ENCODE data around the gene VRK1. TPM values are rescaled to one million over a fixed set of nuclear protein-coding genes. Genes with fewer than 3 reads are reported as not detected.

The VRK1 gene
- total RNA-seq, 1 experiment from 2014 or later, result 67.3 TPM

- POLR2A ChIA-PET, result no interaction called here
- CTCF ChIA-PET, result no interaction called here
- no peak for ATAC-seq
- Mint-ChIP-seq H3K27me3 (ENCODE audit: low read depth) (no peaks in the 10 kb centered on the region), H3K27ac (no peak overlapping the region), H3K4me3 (no peak overlapping the region), H3K9me3 (peaks cover 24% of the 10 kb centered on the region), H3K36me3 (peaks cover 21% of the 10 kb centered on the region), H3K4me1 (peaks cover 8% of the 10 kb centered on the region)
- DNase-seq (ENCODE audit: low spot score), result no peak
- TF ChIP-seq SMAD3 (CRISPR knock-in tag; IDR thresholded peaks at IDR 0.05; ENCODE audit: borderline replicate concordance) (no peak), ZNF671 (CRISPR knock-in tag; IDR thresholded peaks at IDR 0.05) (no peak), NR1H2 (CRISPR knock-in tag; IDR thresholded peaks at IDR 0.05) (no peak), MXD4 (CRISPR knock-in tag; IDR thresholded peaks at IDR 0.05; ENCODE audit: borderline replicate concordance) (no peak), ZNF396 (CRISPR knock-in tag; IDR thresholded peaks at IDR 0.05; ENCODE audit: borderline replicate concordance) (no peak), FOXJ3 (CRISPR knock-in tag; IDR thresholded peaks at IDR 0.05; ENCODE audit: borderline replicate concordance) (no peak), SMAD4 (CRISPR knock-in tag; IDR thresholded peaks at IDR 0.05) (no peak)
Observed at GRCh38 chr14:96926001-96926400, 128.8 kb downstream of the VRK1 start.

GRCh38 chr14:96928779-96929380, 131.7 kb downstream of the VRK1 start:
- POLR2A ChIA-PET, result no interaction called here
- Mint-ChIP-seq H3K4me1 (peaks cover 8% of the 10 kb centered on the region), H3K27me3 (ENCODE audit: low read depth) (no peaks in the 10 kb centered on the region), H3K4me3 (no peak overlapping the region), H3K36me3 (no peaks in the 10 kb centered on the region), H3K9me3 (no peaks in the 10 kb centered on the region), H3K27ac (no peak overlapping the region)
- ATAC-seq (no peak), DNase-seq (ENCODE audit: low spot score) (no peak)
- CTCF ChIA-PET, result no interaction called here
- no peak for TF ChIP-seq CREM (CRISPR knock-in tag; IDR thresholded peaks at IDR 0.05)
- no peak for TF ChIP-seq PRRX2 (CRISPR knock-in tag; IDR thresholded peaks at IDR 0.05)
- no peak for TF ChIP-seq FOXP4 (CRISPR knock-in tag; IDR thresholded peaks at IDR 0.05)
- TF ChIP-seq GABPB1 (CRISPR knock-in tag; IDR thresholded peaks at IDR 0.05), result no peak
- no peak for TF ChIP-seq NR1H2 (CRISPR knock-in tag; IDR thresholded peaks at IDR 0.05)
- no peak for TF ChIP-seq SMAD4 (CRISPR knock-in tag; IDR thresholded peaks at IDR 0.05)
- TF ChIP-seq ETV6 (CRISPR knock-in tag; IDR thresholded peaks at IDR 0.05), result no peak
- no peak for TF ChIP-seq ZMAT4 (CRISPR knock-in tag; IDR thresholded peaks at IDR 0.05)
- TF ChIP-seq MAX (CRISPR knock-in tag; IDR thresholded peaks at IDR 0.05), result no peak
- TF ChIP-seq NFYB (CRISPR knock-in tag; conservative IDR thresholded peaks at IDR 0.05; ENCODE audit: low read depth), result no peak
- no peak for TF ChIP-seq RORB (CRISPR knock-in tag; IDR thresholded peaks at IDR 0.05)
- no peak for TF ChIP-seq KAT7 (CRISPR knock-in tag; IDR thresholded peaks at IDR 0.05; ENCODE audit: borderline replicate concordance)
- no peak for TF ChIP-seq NR3C1 (CRISPR knock-in tag; conservative IDR thresholded peaks at IDR 0.05; ENCODE audit: low read depth)
- TF ChIP-seq, protein P1, sequence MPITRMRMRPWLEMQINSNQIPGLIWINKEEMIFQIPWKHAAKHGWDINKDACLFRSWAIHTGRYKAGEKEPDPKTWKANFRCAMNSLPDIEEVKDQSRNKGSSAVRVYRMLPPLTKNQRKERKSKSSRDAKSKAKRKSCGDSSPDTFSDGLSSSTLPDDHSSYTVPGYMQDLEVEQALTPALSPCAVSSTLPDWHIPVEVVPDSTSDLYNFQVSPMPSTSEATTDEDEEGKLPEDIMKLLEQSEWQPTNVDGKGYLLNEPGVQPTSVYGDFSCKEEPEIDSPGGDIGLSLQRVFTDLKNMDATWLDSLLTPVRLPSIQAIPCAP (CRISPR knock-in tag; IDR thresholded peaks at IDR 0.05), result no peak

DNA sequence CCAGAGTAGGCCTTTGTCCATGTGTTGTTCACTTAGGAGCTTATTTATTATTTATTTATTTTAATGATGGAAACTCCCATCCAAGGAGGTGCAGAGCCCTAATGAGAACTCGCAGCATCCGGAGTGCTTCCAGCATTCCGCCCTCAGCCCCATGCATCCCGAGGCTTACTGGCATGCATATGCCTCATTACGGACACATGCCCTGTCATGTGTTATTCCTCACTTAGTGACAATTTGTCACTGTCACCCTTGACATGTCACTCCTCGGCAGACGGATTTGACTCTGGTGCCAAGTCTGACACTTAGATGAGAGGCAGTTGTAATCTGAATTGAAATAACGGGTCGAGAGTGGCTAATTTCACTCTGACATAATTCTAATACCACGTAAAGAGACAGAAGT, 132.8 kb downstream of the VRK1 start:
- Mint-ChIP-seq H3K27ac (no peak overlapping the region), H3K4me3 (no peak overlapping the region), H3K9me3 (no peaks in the 10 kb centered on the region), H3K4me1 (peaks cover 4% of the 10 kb centered on the region), H3K27me3 (ENCODE audit: low read depth) (no peaks in the 10 kb centered on the region), H3K36me3 (no peaks in the 10 kb centered on the region)
- POLR2A ChIA-PET, result no interaction called here
- CTCF ChIA-PET, result no interaction called here
- ATAC-seq, result no peak
- no peak for DNase-seq (ENCODE audit: low spot score)
- TF ChIP-seq MYBL2 (CRISPR knock-in tag; IDR thresholded peaks at IDR 0.05) (no peak), ZNF281 (CRISPR knock-in tag; IDR thresholded peaks at IDR 0.05) (no peak), PREB (CRISPR knock-in tag; IDR thresholded peaks at IDR 0.05; ENCODE audit: borderline replicate concordance) (no peak), MXD4 (CRISPR knock-in tag; IDR thresholded peaks at IDR 0.05; ENCODE audit: borderline replicate concordance) (no peak), FOXK1 (CRISPR knock-in tag; IDR thresholded peaks at IDR 0.05) (no peak)
- TF ChIP-seq, protein P2, sequence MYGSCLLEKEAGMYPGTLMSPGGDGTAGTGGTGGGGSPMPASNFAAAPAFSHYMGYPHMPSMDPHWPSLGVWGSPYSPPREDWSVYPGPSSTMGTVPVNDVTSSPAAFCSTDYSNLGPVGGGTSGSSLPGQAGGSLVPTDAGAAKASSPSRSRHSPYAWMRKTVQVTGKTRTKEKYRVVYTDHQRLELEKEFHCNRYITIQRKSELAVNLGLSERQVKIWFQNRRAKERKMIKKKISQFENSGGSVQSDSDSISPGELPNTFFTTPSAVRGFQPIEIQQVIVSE (CRISPR knock-in tag; IDR thresholded peaks at IDR 0.05; ENCODE audit: borderline replicate concordance), result no peak

Data from WTC11 (cell line).